ENCODE results near the gene ART4.

DNA sequence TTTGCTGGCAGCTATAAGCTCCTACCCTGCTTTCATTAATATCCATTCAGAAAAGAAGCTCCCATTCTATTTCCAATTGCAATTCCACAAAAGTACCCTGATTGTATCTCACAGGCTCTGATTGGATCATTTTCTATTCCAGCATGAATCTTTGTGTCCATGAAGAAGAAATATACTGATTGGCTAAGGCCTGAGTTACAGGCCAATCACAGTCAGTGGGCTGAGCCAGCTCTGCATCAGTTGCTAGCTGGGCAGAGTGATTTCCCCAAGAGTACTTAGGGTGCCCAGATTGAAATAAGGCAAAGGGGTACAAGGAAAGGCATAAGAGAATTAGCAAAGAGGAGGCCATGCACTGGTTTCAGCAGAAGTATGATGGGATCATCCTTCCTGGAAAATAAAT, 14.4 kb downstream of the ART4 start:
- TF ChIP-seq, protein P1, sequence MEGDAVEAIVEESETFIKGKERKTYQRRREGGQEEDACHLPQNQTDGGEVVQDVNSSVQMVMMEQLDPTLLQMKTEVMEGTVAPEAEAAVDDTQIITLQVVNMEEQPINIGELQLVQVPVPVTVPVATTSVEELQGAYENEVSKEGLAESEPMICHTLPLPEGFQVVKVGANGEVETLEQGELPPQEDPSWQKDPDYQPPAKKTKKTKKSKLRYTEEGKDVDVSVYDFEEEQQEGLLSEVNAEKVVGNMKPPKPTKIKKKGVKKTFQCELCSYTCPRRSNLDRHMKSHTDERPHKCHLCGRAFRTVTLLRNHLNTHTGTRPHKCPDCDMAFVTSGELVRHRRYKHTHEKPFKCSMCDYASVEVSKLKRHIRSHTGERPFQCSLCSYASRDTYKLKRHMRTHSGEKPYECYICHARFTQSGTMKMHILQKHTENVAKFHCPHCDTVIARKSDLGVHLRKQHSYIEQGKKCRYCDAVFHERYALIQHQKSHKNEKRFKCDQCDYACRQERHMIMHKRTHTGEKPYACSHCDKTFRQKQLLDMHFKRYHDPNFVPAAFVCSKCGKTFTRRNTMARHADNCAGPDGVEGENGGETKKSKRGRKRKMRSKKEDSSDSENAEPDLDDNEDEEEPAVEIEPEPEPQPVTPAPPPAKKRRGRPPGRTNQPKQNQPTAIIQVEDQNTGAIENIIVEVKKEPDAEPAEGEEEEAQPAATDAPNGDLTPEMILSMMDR (IDR thresholded peaks at IDR 0.05): no peak
- no peak for TF ChIP-seq POLR2AphosphoS5 (IDR thresholded peaks at IDR 0.05)

All from prostate gland (tissue), 2 donors.